HEK293 (cell line): Measurements from ENCODE around the gene ZCCHC17.

Experiments
- CTCF ChIA-PET: fragments of 350-600 bp; formaldehyde crosslinking; extraction: SDS; loops from one replicate; lab custom pipeline; 2021; ENCODE audit warnings: antibody characterized with exemption; lab: Yijun Ruan, JAX
- POLR2A ChIA-PET: fragments of 300-600 bp; formaldehyde crosslinking; extraction: SDS; loops from one replicate; lab custom pipeline; 2020; ENCODE audit warnings: antibody characterized with exemption, inconsistent platforms; lab: Yijun Ruan, JAX
- H3K27ac ChIP-seq: fragments of 200-500 bp; sonication (Bioruptor generic); 2 replicates; pipeline ENCODE4 v1.5.1; 2014; ENCODE audit warnings: low read depth, low read length, control low read depth, inconsistent platforms; ENCODE audit errors: extremely low read depth
- H3K36me3 ChIP-seq, 2 experiments: fragments of 200-500 bp in 1 of 2; sonication (Bioruptor generic) in 1 of 2; 1 replicate in 1 of 2; 2 replicates in 1 of 2; pipeline ENCODE4 v1.5.1; 2014 to 2017; ENCODE audit warnings: inconsistent platforms in 2 of 2, low read length in 2 of 2; ENCODE audit not compliant: control insufficient read depth in 2 of 2, insufficient read depth in 1 of 2
- H3K4me1 ChIP-seq: fragments of 200-500 bp; sonication (Bioruptor generic); 2 replicates; pipeline ENCODE4 v1.5.1; 2014; ENCODE audit warnings: mild to moderate bottlenecking, low read length, inconsistent platforms; ENCODE audit not compliant: control insufficient read depth, insufficient read depth
- H3K4me3 ChIP-seq: 2 replicates; pipeline ENCODE4 v1.5.1; 2011; ENCODE audit warnings: low read depth, mild to moderate bottlenecking, control low read depth, low read length, moderate library complexity
- H3K9me3 ChIP-seq: fragments of 200-500 bp; sonication (Bioruptor generic); 2 replicates; pipeline ENCODE4 v1.5.1; 2014; ENCODE audit warnings: low read depth, low read length, inconsistent platforms; ENCODE audit not compliant: control insufficient read depth, insufficient read depth
- ATF2 ChIP-seq: fragments of 450-650 bp; formaldehyde crosslinking; IDR thresholded peaks from 2 replicates; pipeline ENCODE4 v1.5.1; 2016; ENCODE audit warnings: missing biosample characterization, missing genetic modification characterization, low read depth
- GFI1B ChIP-seq: fragments of 450-650 bp; formaldehyde crosslinking; IDR thresholded peaks from 2 replicates; pipeline ENCODE4 v1.5.1; 2016; ENCODE audit warnings: missing biosample characterization, missing genetic modification characterization
- KLF17 ChIP-seq: fragments of 450-650 bp; formaldehyde crosslinking; IDR thresholded peaks from 2 replicates; pipeline ENCODE4 v1.5.1; 2016; ENCODE audit warnings: missing biosample characterization, missing genetic modification characterization
- PRDM10 ChIP-seq: fragments of 450-650 bp; formaldehyde crosslinking; IDR thresholded peaks from 2 replicates; pipeline ENCODE4 v1.5.1; 2016; ENCODE audit warnings: missing biosample characterization, missing genetic modification characterization
- ZIC2 ChIP-seq: fragments of 450-650 bp; formaldehyde crosslinking; IDR thresholded peaks from 2 replicates; pipeline ENCODE4 v1.5.1; 2016; ENCODE audit warnings: missing biosample characterization, missing genetic modification characterization
- ZNF214 ChIP-seq: fragments of 450-650 bp; formaldehyde crosslinking; IDR thresholded peaks from 2 replicates; pipeline ENCODE4 v1.5.1; 2017; ENCODE audit warnings: missing biosample characterization, mild to moderate bottlenecking, missing genetic modification characterization, borderline replicate concordance
- ZNF311 ChIP-seq: fragments of 450-650 bp; formaldehyde crosslinking; IDR thresholded peaks from 2 replicates; pipeline ENCODE4 v1.5.1; 2017; ENCODE audit warnings: missing biosample characterization, missing genetic modification characterization, borderline replicate concordance
- ZNF335 ChIP-seq: fragments of 450-650 bp; formaldehyde crosslinking; conservative IDR thresholded peaks from 2 replicates; pipeline ENCODE4 v1.5.1; 2016; ENCODE audit warnings: missing biosample characterization, missing genetic modification characterization
- ZNF391 ChIP-seq: fragments of 450-650 bp; formaldehyde crosslinking; IDR thresholded peaks from 2 replicates; pipeline ENCODE4 v1.5.1; 2016; ENCODE audit warnings: low read depth, missing biosample characterization, missing genetic modification characterization, borderline replicate concordance
- ZNF513 ChIP-seq: fragments of 450-650 bp; IDR thresholded peaks from 2 replicates; pipeline ENCODE4 v1.5.1; 2018; ENCODE audit warnings: missing biosample characterization, missing genetic modification characterization
- ZNF624 ChIP-seq: fragments of 450-650 bp; formaldehyde crosslinking; IDR thresholded peaks from 2 replicates; pipeline ENCODE4 v1.5.1; 2017; ENCODE audit warnings: missing biosample characterization, missing genetic modification characterization
- ZNF639 ChIP-seq: fragments of 450-650 bp; formaldehyde crosslinking; IDR thresholded peaks from 2 replicates; pipeline ENCODE4 v1.5.1; 2016; ENCODE audit warnings: missing biosample characterization, missing genetic modification characterization
- ZNF660 ChIP-seq: fragments of 450-650 bp; IDR thresholded peaks from 2 replicates; pipeline ENCODE4 v1.5.1; 2018; ENCODE audit warnings: missing biosample characterization, mild to moderate bottlenecking, missing genetic modification characterization
- ZNF692 ChIP-seq: fragments of 450-650 bp; formaldehyde crosslinking; IDR thresholded peaks from 2 replicates; pipeline ENCODE4 v1.5.1; 2016; ENCODE audit warnings: missing biosample characterization, missing genetic modification characterization

Gene ZCCHC17

GRCh38 chr1:31376375-31377134 lies 79.7 kb downstream of the ZCCHC17 start (continued):
- TF ChIP-seq KLF17 (tag by site-specific recombination): peak; percentile 63
- 0 out of 2 replicates have a peak, but pooled peaks have one; percentile 39 for TF ChIP-seq ZNF335
- peak; percentile 54; the same call in 1 of the 2 replicates for TF ChIP-seq ATF2 (tag by site-specific recombination)
- peak; percentile 90 for TF ChIP-seq PRDM10
- TF ChIP-seq ZNF624 (tag by site-specific recombination): no peak
- 0 out of 2 replicates have a peak, but pooled peaks have one; percentile 10 for TF ChIP-seq ZIC2 (tag by site-specific recombination)
- TF ChIP-seq ZNF692: 0 out of 2 replicates have a peak, but pooled peaks have one; percentile 22
- TF ChIP-seq ZNF311: no peak

GRCh38 chr1:31377364-31377863 lies 80.6 kb downstream of the ZCCHC17 start:
- Histone ChIP-seq H3K4me1 (no peaks in the 10 kb centered on the region), H3K4me3 (no peak overlapping the region), H3K9me3 (no peaks in the 10 kb centered on the region), H3K27ac (no peak overlapping the region), H3K36me3 (no peaks in the 10 kb centered on the region)
- TF ChIP-seq ZNF513: no peak
- no peak for TF ChIP-seq ZNF214 (tag by site-specific recombination)
- no peak for TF ChIP-seq ZNF639 (tag by site-specific recombination)
- no peak for TF ChIP-seq ZNF391
- TF ChIP-seq ZNF660 (tag by site-specific recombination): no peak
- no peak for TF ChIP-seq GFI1B (tag by site-specific recombination)
- CTCF ChIA-PET: interaction anchor here (0.8 to 1.7 kb wide), 4 partner anchors 17 to 193 kb away, joined by 4 to 5 read pairs (median 4); no protein-coding TSS in a partner anchor
- POLR2A ChIA-PET: interaction anchor here (1.0 to 1.8 kb wide), 2 partner anchors 36 to 81 kb away, joined by 3 to 11 read pairs; partner anchors contain the start of genes SNRNP40 and ZCCHC17
